HG03066 (cell line): ENCODE results near the gene PTK7.

Experiments
- ATAC-seq: cut with Tn5 transposase; IDR thresholded peaks from one replicate; pipeline ENCODE4 v1.9.1; 2021; ENCODE audit warnings: low read depth; ENCODE audit not compliant: unreplicated experiment

PTK7 gene

DNA sequence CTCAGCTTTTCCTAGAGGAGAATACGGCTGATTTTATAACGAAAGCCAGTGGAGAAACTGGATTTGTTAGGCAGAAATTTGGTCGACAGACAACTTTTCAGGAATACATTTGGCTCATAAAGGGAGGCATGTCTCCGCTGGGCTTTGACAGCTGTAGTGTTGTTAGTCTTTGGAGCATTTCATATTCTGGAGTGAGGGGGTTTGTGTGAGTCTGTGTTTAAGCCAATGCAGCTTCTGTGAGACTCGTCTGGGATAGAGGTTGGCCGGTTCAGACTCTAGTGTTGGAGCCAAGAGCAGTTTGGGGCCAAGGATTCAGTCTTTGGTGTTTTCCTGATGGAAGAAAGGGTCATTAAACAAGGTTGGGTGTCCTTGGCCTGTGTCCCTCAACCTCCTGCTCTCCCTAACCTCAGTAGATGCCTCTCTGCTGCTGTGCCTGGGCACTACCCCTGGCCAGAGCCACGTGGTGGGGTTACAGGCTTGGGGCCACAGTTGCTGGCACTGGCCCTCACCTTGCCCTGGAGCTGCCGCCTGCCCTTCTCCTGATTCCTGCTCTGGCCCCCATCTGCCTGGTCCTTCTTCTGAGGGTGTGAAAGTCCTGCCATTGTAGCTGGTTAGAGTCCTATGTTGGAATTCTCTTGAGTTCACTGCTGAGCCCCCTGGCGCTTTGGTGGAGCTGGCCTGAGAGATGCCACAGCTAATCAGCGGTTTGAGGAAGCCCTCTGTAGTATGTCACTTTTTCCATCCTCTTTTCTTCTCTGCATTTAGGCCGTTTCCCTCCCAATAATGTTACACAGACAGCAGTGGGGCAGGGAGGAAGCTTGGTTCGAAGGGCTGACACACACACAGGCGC is 6.9 kb downstream of the PTK7 start:
- ATAC-seq, result no peak

DNA sequence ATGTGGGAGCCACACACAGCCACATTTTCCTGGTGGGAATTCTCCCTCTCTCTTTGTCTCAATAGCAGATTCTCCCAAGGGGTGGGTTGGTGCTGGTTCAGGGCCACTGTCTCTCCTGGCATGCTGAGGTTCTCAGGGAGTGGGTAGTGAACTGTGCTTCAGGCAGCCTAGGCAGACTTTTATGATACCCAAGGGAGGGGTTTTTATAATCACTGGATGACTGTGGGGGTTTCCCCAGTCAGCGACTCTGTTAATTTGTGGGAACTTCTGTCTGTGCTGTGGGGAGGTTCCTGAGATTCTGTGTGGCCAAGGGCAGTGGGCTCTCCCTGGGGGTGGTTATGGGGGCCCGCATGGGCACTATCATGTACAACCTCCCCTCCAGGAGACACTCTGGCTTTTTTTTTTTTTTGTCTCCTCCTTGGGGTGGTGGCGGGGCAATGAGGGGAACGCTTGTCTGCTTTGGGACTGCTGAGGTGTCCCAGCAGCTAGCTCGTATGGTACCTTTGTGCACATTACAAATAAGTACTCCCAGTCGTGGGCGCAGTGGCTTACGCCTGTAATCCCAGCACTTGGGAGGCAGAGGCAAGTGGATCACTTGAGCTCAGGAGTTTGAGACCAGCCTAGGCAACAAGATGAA is 10.0 kb downstream of the PTK7 start:
- no peak for ATAC-seq

DNA sequence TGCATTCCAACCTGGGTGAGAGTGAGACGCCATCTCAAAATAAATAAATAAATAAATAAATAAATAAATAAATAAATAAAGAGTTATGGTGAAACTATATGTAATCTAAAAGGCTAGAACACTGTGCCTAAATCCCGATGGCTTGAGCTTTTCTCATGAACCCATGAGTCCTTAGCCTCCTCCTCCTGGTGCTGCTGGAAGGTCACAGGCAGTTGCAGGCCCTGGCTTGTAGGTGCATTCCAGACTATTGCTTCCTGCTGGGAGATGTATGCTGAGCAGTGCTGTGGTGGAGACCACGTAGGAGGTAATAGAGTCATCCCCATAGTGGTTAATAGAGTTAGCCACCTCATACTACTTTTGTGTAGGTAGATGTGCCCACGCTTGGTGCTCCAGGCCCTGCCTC is 12.5 kb downstream of the PTK7 start:
- no peak for ATAC-seq

DNA sequence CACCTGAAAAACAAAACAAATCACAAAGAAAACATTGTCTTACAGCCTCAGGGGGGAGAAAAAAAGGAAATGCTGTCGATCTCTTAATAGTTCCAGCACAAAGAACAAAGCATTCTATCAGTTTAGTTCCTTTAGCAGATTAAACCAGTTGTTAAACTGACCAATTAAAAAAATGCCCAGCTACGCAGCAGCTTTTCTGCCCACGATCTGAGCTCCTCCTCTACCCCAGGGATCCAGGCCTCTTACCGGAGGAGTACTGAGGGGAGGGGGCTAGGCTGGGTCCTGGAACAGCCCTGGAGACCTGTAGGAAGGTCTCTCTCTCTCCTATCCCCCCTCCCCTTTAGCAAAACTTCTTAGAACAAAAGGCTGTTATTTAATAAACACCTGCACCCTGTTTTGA is 13.4 kb downstream of the PTK7 start:
- ATAC-seq, result no peak

DNA sequence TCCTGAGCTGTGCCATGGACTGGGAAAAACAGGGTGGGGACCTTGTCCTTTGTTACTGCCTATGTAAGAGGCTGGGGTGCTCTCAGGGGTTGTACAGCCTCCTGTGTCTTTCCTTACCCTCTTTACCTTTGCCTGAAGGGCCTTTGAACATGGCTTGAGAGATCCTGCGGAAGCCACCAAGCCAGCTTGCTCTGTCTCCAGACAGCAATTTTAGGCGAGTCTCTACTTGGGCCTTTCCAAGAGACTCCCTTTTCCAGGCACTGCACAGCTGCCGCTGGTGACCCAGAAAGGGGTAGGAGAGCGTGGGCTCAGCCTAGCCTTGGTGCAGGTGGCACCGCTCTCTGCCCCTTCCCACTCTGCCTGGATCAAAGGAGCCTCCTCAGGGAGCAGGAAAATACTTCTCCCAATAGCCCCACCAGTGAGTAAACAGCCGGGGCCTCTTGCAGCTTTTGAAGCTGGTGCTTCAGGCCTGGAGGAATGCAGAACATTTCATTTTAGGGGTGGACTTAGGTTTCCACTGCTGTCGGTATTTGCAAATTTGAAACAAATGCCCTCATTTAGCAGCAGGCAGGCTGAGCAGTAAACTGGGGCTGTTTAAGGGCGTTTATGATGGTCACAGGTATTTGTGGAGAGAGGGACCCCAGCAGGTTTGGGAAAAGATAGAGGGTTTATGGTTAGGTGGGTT is 13.9 kb downstream of the PTK7 start:
- ATAC-seq, result no peak

DNA sequence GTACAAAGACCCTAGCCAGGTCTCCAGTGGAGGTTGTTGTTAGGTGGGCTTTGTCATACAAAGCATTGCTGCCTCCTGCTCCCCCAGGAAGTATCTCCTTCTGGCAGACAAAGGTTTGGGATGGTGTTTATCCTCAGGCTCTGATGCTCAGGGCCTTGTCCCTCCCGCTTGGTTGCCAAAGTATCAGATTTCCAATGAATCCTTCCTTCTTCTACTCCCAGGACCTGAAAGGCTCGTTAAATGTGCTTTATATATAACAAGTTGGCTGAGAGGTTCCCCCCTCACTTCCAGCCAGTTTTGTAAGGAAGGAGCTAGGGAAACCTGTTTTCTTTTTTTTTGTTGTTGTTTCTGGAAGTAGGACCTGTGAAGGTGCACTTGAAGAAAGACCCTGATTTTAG is 14.4 kb downstream of the PTK7 start:
- ATAC-seq, result no peak

DNA sequence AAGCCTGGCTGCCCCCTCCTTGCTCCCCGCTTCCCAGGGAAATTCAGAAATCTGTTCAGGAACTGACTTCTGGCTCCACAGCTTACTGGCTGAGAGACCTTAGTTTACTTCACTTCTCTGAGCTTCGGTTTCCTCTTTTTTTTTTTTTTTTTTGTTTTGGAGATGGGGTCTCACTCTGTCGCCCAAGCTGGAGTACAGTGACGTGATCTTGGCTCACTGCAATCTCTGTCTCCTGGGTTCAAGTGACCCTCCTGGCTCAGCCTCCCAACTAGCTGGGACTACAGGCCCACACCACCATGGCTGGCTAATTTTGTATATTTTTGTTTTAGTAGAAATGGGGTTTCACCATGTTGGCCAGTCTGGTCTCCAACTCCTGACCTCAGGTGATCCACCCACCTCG is 14.9 kb downstream of the PTK7 start:
- ATAC-seq, result no peak

DNA sequence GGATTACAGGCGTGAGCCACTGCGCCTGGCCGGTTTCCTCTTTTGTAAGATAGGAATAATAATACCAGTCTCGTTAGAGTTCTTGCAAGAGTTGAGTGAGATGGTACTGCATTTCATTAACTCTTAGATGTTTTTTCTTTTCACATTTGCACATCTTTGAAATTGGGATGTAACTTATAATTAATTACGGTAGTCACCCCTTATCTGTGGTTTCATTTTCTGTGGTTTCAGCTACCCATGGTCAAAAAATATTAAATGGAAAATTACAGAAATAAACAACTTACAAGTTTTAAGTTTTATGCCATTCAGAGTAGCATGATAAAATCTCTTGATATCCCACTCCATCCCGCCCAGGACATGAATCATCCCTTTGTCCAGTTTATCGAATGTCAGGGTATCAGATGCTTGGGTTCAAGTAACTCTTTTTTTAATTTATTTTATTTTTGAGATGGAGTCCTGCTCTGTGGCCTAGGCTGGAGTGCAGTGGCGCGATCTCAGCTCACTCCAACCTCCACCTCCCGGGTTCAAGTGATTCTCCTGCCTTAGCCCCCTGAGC is 15.4 kb downstream of the PTK7 start:
- ATAC-seq, result no peak

DNA sequence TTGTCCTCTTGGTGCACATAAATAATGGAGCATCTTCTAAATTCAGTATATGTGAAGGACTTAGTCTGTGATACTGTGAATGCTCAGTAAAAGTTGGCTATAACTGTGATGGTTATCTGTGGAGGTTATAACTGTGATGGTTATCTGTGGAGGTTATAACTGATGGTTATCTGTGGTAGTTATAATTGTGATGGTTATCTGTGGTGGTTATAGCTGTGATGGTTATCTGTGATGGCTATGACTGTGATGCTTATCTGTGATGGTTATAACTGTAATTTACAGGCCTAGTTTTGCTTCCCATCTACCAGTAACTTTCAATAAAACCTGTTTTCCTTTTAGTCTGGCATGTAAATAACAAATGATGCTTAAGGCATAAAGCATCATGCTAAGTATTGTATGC is 16.5 kb downstream of the PTK7 start:
- ATAC-seq, result no peak

DNA sequence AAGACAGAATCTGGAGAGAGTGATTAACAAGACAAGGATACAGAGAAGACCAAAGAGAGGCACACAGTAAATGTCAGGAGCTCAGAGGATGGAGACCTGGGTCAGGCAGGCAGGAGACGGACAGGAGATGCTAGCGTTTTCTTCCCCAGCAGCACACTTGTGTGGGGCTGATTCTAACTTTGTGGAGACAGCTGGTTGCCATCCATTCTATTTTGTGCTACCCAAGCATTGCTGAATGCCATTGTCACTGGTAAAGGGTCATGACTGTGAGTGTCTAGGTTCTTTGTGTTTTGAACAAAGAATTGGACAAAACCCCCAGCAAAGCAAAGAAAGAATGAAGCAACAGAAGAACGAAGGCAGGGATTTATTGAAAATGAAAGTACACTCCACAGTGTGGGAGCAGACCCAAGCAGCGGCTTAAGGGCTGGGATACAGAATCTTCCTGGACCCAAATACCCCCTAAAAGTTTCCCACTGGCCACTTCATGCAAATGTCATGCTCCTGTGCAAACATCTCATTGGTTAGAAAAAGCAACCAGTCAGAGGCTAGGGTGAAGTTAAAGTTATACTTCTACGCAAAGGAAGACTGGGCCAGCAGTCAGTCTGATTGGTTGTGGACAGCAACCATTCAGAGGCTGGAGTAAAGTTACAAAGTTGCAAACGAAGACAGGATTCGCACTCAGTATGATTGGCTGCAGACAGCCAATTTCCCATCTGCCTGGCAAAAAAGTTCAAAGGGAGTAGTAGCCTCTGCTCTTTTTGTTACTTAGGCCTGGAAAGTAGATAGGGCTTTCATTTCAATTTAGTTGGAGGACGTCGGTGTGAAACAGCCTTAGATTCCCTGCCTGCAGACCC is 17.5 kb downstream of the PTK7 start:
- no peak for ATAC-seq

DNA sequence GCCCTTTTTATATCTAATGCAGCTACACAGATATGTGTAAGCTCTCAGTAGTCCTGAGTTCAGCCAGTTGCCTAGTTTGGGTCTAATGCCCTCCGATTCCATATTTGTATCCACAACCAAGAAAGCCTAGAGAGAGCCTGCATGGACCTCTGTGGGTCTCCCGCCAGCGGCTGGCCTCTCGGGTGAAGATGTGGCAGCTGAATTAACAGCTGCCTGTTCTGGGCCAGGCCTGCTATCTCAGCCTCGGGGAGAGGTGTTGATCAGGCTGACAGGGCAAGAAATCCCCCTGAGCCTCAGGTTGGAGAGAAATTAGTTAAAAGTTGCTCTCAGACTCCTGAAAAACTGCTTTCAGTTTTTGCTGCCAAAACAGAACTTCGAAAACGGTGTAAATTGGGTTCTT is 19.8 kb downstream of the PTK7 start:
- no peak for ATAC-seq

DNA sequence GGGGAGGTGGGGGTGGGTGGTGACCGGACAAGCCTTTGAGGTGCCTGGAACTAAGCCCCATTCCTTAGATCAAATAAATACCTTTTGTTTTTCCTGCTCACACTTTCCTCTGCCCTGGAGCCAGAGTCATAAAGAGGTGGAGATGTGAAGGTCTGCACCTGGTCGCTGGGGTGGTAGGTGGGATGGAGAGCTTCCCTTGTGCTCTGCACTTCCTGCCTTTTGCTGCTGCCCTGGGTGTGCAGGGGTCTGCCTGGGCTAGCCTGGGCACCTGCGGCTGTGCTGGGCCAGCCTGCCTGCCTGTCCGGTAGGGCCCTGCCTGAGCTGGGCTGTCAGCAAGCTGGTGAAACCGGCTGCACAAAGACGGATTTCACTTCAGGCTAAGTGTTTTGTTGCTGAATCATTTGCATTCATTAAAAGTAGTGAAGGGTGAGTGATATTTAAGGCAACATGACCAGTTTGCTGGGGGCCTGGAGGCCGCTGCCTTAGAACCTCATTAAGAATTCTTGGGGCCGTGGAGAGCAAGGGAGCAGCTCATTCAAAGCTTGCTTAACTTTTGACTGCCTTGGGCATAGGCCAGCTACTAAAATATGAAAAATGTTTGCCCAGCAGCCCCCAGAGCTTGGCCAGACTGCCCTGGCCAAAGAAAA is 20.5 kb downstream of the PTK7 start:
- no peak for ATAC-seq

DNA sequence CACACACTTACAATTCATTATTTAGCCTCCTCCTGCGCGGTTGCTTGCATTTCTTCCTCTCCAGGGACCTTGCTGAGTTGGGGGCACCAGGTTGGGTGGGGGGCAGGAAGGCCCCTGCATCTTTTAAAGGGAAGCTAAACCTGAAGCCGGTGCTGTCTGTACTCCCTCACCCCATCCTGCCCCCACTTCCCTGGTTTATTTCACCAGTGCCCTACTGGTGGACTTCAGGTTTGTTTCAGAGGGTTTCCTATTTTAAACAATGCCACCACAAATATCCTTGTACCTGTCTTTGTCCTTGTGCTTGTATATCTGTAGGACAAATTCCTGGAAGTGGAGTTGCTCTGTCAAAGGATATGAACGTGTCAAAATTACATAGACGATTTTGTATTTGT is 21.0 kb downstream of the PTK7 start:
- no peak for ATAC-seq

DNA sequence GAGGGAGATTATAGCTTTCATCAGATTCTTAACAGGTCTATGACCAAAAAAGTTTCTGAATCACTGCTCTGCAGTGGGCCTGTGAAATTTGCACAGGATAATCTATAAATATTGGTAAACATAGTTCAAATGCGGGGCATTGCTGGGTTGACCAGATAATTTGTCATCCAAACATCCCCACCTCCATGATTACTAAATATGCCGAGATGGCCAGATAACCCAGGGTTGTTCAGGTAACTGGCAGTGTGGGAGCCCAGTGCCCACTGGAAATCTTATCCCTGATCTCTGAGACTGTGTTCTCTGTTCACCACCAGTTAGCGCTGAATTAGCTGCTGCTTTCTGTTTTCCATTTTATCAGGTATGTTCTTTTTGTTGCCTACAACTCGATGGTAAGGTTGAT is 21.4 kb downstream of the PTK7 start:
- no peak for ATAC-seq

DNA sequence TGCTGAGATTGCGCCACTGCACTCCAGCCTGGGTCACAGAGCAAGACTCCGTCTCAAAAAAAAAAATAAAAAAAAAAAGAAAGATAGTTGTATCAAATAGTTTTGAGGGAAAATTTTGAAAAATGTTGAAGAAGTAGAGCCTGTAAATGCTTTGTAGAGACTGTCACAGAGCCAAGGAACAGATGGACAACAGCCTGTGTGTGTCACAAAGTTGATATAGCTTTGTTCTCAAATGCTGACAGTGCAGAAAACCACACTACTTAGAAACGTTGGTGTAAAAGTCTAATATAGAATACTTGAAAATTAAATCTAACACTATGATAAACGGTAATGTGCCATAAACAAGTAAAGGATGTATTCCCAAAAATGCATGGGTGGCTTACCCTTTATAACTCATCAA is 25.4 kb downstream of the PTK7 start:
- ATAC-seq, result no peak

DNA sequence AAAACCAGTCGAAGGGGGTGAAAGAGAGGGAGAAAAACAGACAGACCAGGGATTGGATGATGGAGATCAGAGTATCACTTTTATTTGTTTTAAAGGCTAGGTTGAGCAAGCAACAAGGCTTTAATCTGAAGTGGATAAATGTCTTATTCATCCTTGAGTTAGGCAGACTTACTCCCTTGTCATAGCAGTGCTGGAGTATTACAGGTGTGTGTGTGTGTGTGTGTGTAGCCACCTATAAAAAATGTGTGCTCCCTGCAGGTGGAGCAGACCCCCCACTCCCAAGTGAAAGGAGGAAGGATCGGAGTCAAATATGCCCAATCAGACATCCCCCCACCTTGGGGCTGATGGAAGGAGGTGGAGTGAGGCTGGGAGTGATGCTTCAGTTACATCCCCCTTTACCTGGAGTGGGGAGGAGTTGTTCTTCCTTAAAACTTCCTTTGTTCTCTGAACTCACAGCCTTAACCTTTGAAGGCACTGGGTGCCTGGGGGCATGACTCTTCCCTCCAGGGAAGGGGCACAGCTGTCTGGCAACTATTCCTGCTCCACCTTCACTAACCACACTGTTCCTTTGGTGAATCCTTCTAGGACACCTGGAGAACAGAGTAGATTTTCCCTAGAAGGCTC is 27.3 kb downstream of the PTK7 start:
- no peak for ATAC-seq

DNA sequence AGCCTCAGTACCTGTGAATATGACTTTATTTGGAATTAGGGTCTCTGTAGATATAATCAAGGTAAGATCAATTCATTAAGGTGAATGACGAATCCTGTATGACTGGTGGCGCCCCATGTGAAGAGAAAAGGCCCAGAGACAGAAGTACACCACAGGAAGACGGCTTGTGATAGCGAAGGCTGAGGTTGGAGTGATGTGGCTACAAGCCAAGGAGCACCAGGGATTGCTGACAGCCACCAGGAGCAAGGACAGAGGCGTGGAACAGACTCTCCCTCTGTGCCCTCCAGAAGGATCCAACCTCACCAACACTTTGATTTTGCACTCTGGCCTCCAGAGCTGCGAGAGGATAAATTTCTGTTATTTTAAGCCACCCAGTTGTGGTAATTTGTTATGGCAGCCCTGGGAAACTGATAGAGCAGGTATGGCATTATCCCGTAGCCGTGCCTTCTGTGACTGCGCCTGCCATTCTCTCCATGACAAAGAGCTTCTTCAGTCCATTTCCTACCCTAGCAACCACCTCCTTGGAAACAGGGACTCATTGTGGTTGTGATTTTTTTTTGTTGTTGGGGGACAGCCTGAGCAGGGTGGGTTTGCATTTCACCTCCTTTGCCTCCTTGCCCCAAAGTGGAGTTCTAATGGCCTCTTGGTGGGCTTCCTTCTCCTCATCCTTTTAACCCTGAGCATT is 29.6 kb downstream of the PTK7 start:
- no peak for ATAC-seq

DNA sequence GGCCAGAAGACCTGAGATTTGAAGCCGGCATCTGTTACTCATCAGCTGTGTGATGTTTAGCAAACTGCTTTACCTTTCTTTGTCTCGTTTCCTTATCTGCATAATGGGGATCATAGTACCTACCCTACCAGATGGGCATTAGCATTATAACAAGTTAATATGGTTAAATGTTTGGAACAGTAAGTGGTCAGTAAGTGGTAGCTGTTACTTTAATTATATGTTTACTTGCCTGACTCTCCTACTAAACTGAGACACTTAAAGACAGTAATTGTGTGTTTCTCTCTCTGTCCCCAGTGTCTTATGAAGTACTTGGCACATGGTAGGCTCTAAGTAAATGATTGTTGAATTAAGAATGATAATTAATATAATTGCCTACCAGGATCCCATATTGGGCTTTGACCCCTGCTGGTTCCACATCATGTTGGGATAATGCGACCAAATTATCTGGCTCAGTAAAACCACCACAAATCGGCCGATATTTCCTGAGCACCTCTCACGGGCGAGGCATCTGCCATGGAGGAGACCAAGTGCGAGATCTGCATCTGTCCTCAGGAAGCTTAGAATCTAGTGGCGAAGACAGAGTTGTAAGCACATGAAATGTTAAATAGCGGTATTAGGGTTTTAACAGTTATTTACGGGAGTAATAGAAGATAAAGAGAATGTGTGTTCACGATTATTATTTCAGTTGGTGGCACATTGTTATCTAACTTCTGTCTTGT is 31.4 kb downstream of the PTK7 start:
- no peak for ATAC-seq
